ENCODE data around the gene FAM170A. TPM values are rescaled to one million over a fixed set of nuclear protein-coding genes. Genes with fewer than 3 reads are reported as not detected.

FAM170A gene
- not detected for total RNA-seq

- Mint-ChIP-seq H3K4me1 (ENCODE audit: low read depth in 2 of 2) (peaks cover 0 to 3% of the 10 kb centered on the region in 2 donors), H3K9me3 (peaks cover 5% of the 10 kb centered on the region), H3K27me3 (peaks cover 0 to 5% of the 10 kb centered on the region in 2 donors), H3K4me3 (no peak within 1 kb of the TSS), H3K27ac (no peak within 1 kb of the TSS), H3K36me3 (no peaks in the 10 kb centered on the region)
- ATAC-seq (no peak), DNase-seq (ENCODE audit: low spot score) (no peak)
Observed at GRCh38 chr5:119629339-119629738, at the start of gene FAM170A. TSS of gene FAM170A (plus strand) at chr5:119629558. CDS start at chr5:119629769, 211 bp downstream.

- Mint-ChIP-seq H3K27ac (no peak overlapping the region), H3K27me3 (peaks cover 0 to 22% of the 10 kb centered on the region in 2 donors), H3K36me3 (peaks cover 4% of the 10 kb centered on the region), H3K4me3 (no peak overlapping the region), H3K4me1 (ENCODE audit: low read depth in 2 of 2) (no peaks in the 10 kb centered on the region), H3K9me3 (peaks cover 7% of the 10 kb centered on the region)
- DNase-seq (ENCODE audit: low spot score) = no peak
- no peak for ATAC-seq
Observed at GRCh38 chr5:119582987-119583386, 46.4 kb upstream of the FAM170A start.

GRCh38 chr5:119583684-119584083 is 45.7 kb upstream of the FAM170A start:
- DNase-seq (ENCODE audit: low spot score) (no peak), ATAC-seq (no peak)
- H3K27ac Mint-ChIP-seq = no peak overlapping the region
- H3K9me3 Mint-ChIP-seq = peaks cover 7% of the 10 kb centered on the region
- H3K4me3 Mint-ChIP-seq = no peak overlapping the region
- H3K27me3 Mint-ChIP-seq = peaks cover 0 to 22% of the 10 kb centered on the region in 2 donors
- H3K36me3 Mint-ChIP-seq = peaks cover 4% of the 10 kb centered on the region
- no peaks in the 10 kb centered on the region for H3K4me1 Mint-ChIP-seq (ENCODE audit: low read depth in 2 of 2)

- Mint-ChIP-seq H3K4me3 (no peak overlapping the region), H3K4me1 (ENCODE audit: low read depth in 2 of 2) (no peaks in the 10 kb centered on the region), H3K9me3 (peaks cover 8% of the 10 kb centered on the region), H3K36me3 (peaks cover 4% of the 10 kb centered on the region), H3K27ac (no peak overlapping the region), H3K27me3 (no peaks in the 10 kb centered on the region)
- ATAC-seq = no peak
- no peak for DNase-seq (ENCODE audit: low spot score)
Observed at GRCh38 chr5:119596046-119596445, 33.3 kb upstream of the FAM170A start.

- no peaks in the 10 kb centered on the region for H3K27me3 Mint-ChIP-seq
- H3K4me1 Mint-ChIP-seq (ENCODE audit: low read depth in 2 of 2) = no peaks in the 10 kb centered on the region
- H3K4me3 Mint-ChIP-seq = no peak overlapping the region
- H3K36me3 Mint-ChIP-seq = no peaks in the 10 kb centered on the region
- no peak for DNase-seq (ENCODE audit: low spot score)
- H3K9me3 Mint-ChIP-seq = peaks cover 7% of the 10 kb centered on the region
- peak in 1 of 2 donors; percentile 61 for ATAC-seq
- no peak overlapping the region for H3K27ac Mint-ChIP-seq
Observed at GRCh38 chr5:119597728-119598298, 31.5 kb upstream of the FAM170A start.

- no peak overlapping the region for H3K4me3 Mint-ChIP-seq
- H3K27me3 Mint-ChIP-seq = peaks cover 0 to 9% of the 10 kb centered on the region in 2 donors
Observed at GRCh38 chr5:119613937-119614336, 15.4 kb upstream of the FAM170A start.

GRCh38 chr5:119614838-119615237 is 14.5 kb upstream of the FAM170A start:
- Mint-ChIP-seq H3K27ac (no peak overlapping the region), H3K4me1 (ENCODE audit: low read depth in 2 of 2) (no peaks in the 10 kb centered on the region), H3K4me3 (no peak overlapping the region), H3K9me3 (no peaks in the 10 kb centered on the region), H3K27me3 (peaks cover 0 to 9% of the 10 kb centered on the region in 2 donors), H3K36me3 (no peaks in the 10 kb centered on the region)
- no peak for DNase-seq (ENCODE audit: low spot score)
- no peak for ATAC-seq

More at GRCh38 chr5:119613937-119614336, 15.4 kb upstream of the FAM170A start:
- no peaks in the 10 kb centered on the region for H3K4me1 Mint-ChIP-seq (ENCODE audit: low read depth in 2 of 2)
- ATAC-seq = no peak
- H3K36me3 Mint-ChIP-seq = no peaks in the 10 kb centered on the region
- no peaks in the 10 kb centered on the region for H3K9me3 Mint-ChIP-seq
- H3K27ac Mint-ChIP-seq = no peak overlapping the region
- DNase-seq (ENCODE audit: low spot score) = no peak

GRCh38 chr5:119626086-119626485 is 3.3 kb upstream of the FAM170A start:
- H3K27ac Mint-ChIP-seq = no peak overlapping the region
- peaks cover 17% of the 10 kb centered on the region for H3K9me3 Mint-ChIP-seq
- H3K27me3 Mint-ChIP-seq = peaks cover 7 to 15% of the 10 kb centered on the region in 2 donors
- H3K4me3 Mint-ChIP-seq = no peak overlapping the region
- H3K36me3 Mint-ChIP-seq = peaks cover 4% of the 10 kb centered on the region
- ATAC-seq (no peak), DNase-seq (ENCODE audit: low spot score) (no peak)
- H3K4me1 Mint-ChIP-seq (ENCODE audit: low read depth in 2 of 2) = peaks cover 0 to 2% of the 10 kb centered on the region in 2 donors

- Mint-ChIP-seq H3K27ac (no peak overlapping the region), H3K4me1 (ENCODE audit: low read depth in 2 of 2) (peaks cover 0 to 5% of the 10 kb centered on the region in 2 donors), H3K36me3 (no peaks in the 10 kb centered on the region), H3K9me3 (peaks cover 3% of the 10 kb centered on the region), H3K27me3 (peaks cover 0 to 3% of the 10 kb centered on the region in 2 donors), H3K4me3 (no peak overlapping the region)
- no peak for ATAC-seq
- no peak for DNase-seq (ENCODE audit: low spot score)
Observed at GRCh38 chr5:119630752-119631440, 1.5 kb downstream of the FAM170A start.

GRCh38 chr5:119631660-119632059 is 2.3 kb downstream of the FAM170A start:
- Mint-ChIP-seq H3K9me3 (peaks cover 3% of the 10 kb centered on the region), H3K4me1 (ENCODE audit: low read depth in 2 of 2) (peaks cover 0 to 5% of the 10 kb centered on the region in 2 donors), H3K4me3 (no peak overlapping the region), H3K27me3 (peaks cover 0 to 3% of the 10 kb centered on the region in 2 donors), H3K36me3 (no peaks in the 10 kb centered on the region), H3K27ac (no peak overlapping the region)
- no peak for DNase-seq (ENCODE audit: low spot score)
- ATAC-seq = no peak

GRCh38 chr5:119651486-119651885 is 22.1 kb downstream of the FAM170A start:
- ATAC-seq (no peak), DNase-seq (ENCODE audit: low spot score) (no peak)
- H3K27ac Mint-ChIP-seq = no peak overlapping the region
- no peaks in the 10 kb centered on the region for H3K9me3 Mint-ChIP-seq
- H3K27me3 Mint-ChIP-seq = peaks cover 0 to 19% of the 10 kb centered on the region in 2 donors
- H3K36me3 Mint-ChIP-seq = no peaks in the 10 kb centered on the region
- H3K4me1 Mint-ChIP-seq (ENCODE audit: low read depth in 2 of 2) = no peaks in the 10 kb centered on the region
- no peak overlapping the region for H3K4me3 Mint-ChIP-seq

- H3K4me3 Mint-ChIP-seq = no peak overlapping the region
- no peak for DNase-seq (ENCODE audit: low spot score)
- H3K36me3 Mint-ChIP-seq = no peaks in the 10 kb centered on the region
Observed at GRCh38 chr5:119655061-119655460, 25.7 kb downstream of the FAM170A start.

GRCh38 chr5:119656023-119656422 is 26.7 kb downstream of the FAM170A start:
- no peak overlapping the region for H3K27ac Mint-ChIP-seq
- ATAC-seq = no peak
- H3K4me3 Mint-ChIP-seq = no peak overlapping the region
- DNase-seq (ENCODE audit: low spot score) = no peak
- H3K4me1 Mint-ChIP-seq (ENCODE audit: low read depth in 2 of 2) = no peaks in the 10 kb centered on the region
- H3K27me3 Mint-ChIP-seq = no peaks in the 10 kb centered on the region
- no peaks in the 10 kb centered on the region for H3K9me3 Mint-ChIP-seq
- no peaks in the 10 kb centered on the region for H3K36me3 Mint-ChIP-seq

More at GRCh38 chr5:119655061-119655460, 25.7 kb downstream of the FAM170A start:
- Mint-ChIP-seq H3K9me3 (no peaks in the 10 kb centered on the region), H3K27ac (no peak overlapping the region), H3K27me3 (peaks cover 0 to 8% of the 10 kb centered on the region in 2 donors), H3K4me1 (ENCODE audit: low read depth in 2 of 2) (no peaks in the 10 kb centered on the region)
- no peak for ATAC-seq

- Mint-ChIP-seq H3K27me3 (no peaks in the 10 kb centered on the region), H3K4me3 (no peak overlapping the region), H3K36me3 (peaks cover 4% of the 10 kb centered on the region)
Observed at GRCh38 chr5:119666542-119666941, 37.2 kb downstream of the FAM170A start.

More at GRCh38 chr5:119666542-119666941, 37.2 kb downstream of the FAM170A start:
- Mint-ChIP-seq H3K27ac (no peak overlapping the region), H3K9me3 (peaks cover 7% of the 10 kb centered on the region), H3K4me1 (ENCODE audit: low read depth in 2 of 2) (no peaks in the 10 kb centered on the region)
- ATAC-seq = no peak
- DNase-seq (ENCODE audit: low spot score) = no peak
